ENCODE data around the gene UBE2L3. TPM values are rescaled to one million over a fixed set of nuclear protein-coding genes. Genes with fewer than 3 reads are reported as not detected.
A peak's percentile ranks its signal among the peaks of the same experiment; 100 is the strongest.

UBE2L3 gene
- total and polyA plus RNA-seq, 7 donors = 36.1 to 87.2 (median 50.7) TPM

GRCh38 chr22:21666786-21667185 is 99.3 kb downstream of the UBE2L3 start:
- no peaks in the 10 kb centered on the region for H3K27me3 ChIP-seq
- H3K9me3 ChIP-seq = no peaks in the 10 kb centered on the region
- intact Hi-C loops (cut with DNase I) = loop anchor here (1.0 kb wide), 1 partner anchor 69 kb away; the partner anchor contains the start of gene YPEL1
- H3K4me1 ChIP-seq = peaks cover 0 to 15% (median 12%) of the 10 kb centered on the region in 4 donors
- WGBS, 2 donors = 47% methylated on average over 16 of the region's 16 CpGs
- H3K4me3 ChIP-seq = peak overlapping the region; percentile 76 to 89 (median 82)
- DNase-seq = no peak
- peak overlapping the region; percentile 90 to 95 (median 92) for H3K27ac ChIP-seq
- peaks cover 0 to 23% (median 7%) of the 10 kb centered on the region in 4 donors for H3K36me3 ChIP-seq
- TF ChIP-seq POLR2A (IDR thresholded peaks at IDR 0.05) = no peak
- no peak for TF ChIP-seq CTCF (IDR thresholded peaks at IDR 0.05)
- no peak for TF ChIP-seq POLR2AphosphoS5 (IDR thresholded peaks at IDR 0.05)
- no peak for TF ChIP-seq EP300 (IDR thresholded peaks at IDR 0.05)

GRCh38 chr22:21669026-21669425 is 101.5 kb downstream of the UBE2L3 start:
- no peak overlapping the region for H3K4me3 ChIP-seq
- H3K4me1 ChIP-seq = peaks cover 0 to 15% (median 12%) of the 10 kb centered on the region in 4 donors
- no peak overlapping the region for H3K27ac ChIP-seq
- 40 to 76% methylated on average over 9 of the region's 9 CpGs for WGBS, 2 donors
- peaks cover 10 to 45% (median 25%) of the 10 kb centered on the region in 4 donors for H3K36me3 ChIP-seq
- no peaks in the 10 kb centered on the region for H3K9me3 ChIP-seq
- TF ChIP-seq POLR2AphosphoS5 (IDR thresholded peaks at IDR 0.05) (no peak), CTCF (IDR thresholded peaks at IDR 0.05) (no peak), EP300 (IDR thresholded peaks at IDR 0.05) (no peak), POLR2A (IDR thresholded peaks at IDR 0.05) (no peak)
- H3K27me3 ChIP-seq = no peaks in the 10 kb centered on the region
- DNase-seq = no peak
- intact Hi-C loops (cut with DNase I) = no loop called here

GRCh38 chr22:21672107-21672629 is 104.7 kb downstream of the UBE2L3 start:
- H3K4me3 ChIP-seq = no peak overlapping the region
- H3K27me3 ChIP-seq = no peaks in the 10 kb centered on the region
- no peak for DNase-seq
- H3K36me3 ChIP-seq = peaks cover 21 to 65% (median 38%) of the 10 kb centered on the region in 4 donors
- intact Hi-C loops (cut with DNase I) = no loop called here
- TF ChIP-seq POLR2A (IDR thresholded peaks at IDR 0.05) = no peak
- TF ChIP-seq EP300 (IDR thresholded peaks at IDR 0.05) = no peak
- no peak for TF ChIP-seq POLR2AphosphoS5 (IDR thresholded peaks at IDR 0.05)
- no peak overlapping the region for H3K27ac ChIP-seq
- 85 to 91% methylated on average over 6 of the region's 6 CpGs for WGBS, 2 donors
- H3K4me1 ChIP-seq = peaks cover 0 to 5% (median 3%) of the 10 kb centered on the region in 4 donors
- H3K9me3 ChIP-seq = no peaks in the 10 kb centered on the region

Small RNAs within 50 kb of the gene (small RNA-seq; reads per million reads assigned to genes)
- gene MIR301B (0.66 to 1.6 (median 1.5) reads per million in 3 donors), gene RF00492 (0 reads per million in 3 donors), gene RN7SKP221 (0 reads per million in 3 donors)

Other genes starting within 250 kb of the UBE2L3 start
- gene RIMBP3B, start 184.0 kb upstream of the UBE2L3 start, total RNA-seq = not detected
- gene RIMBP3B, start 184.0 kb upstream of the UBE2L3 start, polyA plus RNA-seq = under 1 TPM in 1 of 3 donors, not detected in 2; 0.25 TPM
- gene HIC2, start 150.3 kb upstream of the UBE2L3 start, total RNA-seq = 1 to 10 TPM; 2.1 to 4.2 (median 2.7) TPM
- 1 to 10 TPM; 1.2 to 3.5 (median 1.4) TPM for gene HIC2, start 150.3 kb upstream of the UBE2L3 start, polyA plus RNA-seq
- 1 to 10 TPM in 1 of 4 donors, under 1 TPM in 3; 0.27 to 6.3 (median 0.77) TPM for gene TMEM191C, start 100.3 kb upstream of the UBE2L3 start, total RNA-seq
- 10 to 100 TPM in 1 of 3 donors, 1 to 10 TPM in 2; 2.0 to 10.2 (median 5.3) TPM for gene TMEM191C, start 100.3 kb upstream of the UBE2L3 start, polyA plus RNA-seq
- gene RIMBP3C, start 16.3 kb upstream of the UBE2L3 start, total RNA-seq = under 1 TPM in 1 of 4 donors, not detected in 3; 0.14 TPM
- gene RIMBP3C, start 16.3 kb upstream of the UBE2L3 start, polyA plus RNA-seq = under 1 TPM in 1 of 3 donors, not detected in 2; 0.10 TPM
- 10 to 100 TPM in 3 of 4 donors, 1 to 10 TPM in 1; 8.3 to 16.3 (median 15.3) TPM for gene YDJC, start 62.3 kb downstream of the UBE2L3 start, total RNA-seq
- gene YDJC, start 62.3 kb downstream of the UBE2L3 start, polyA plus RNA-seq = 10 to 100 TPM; 17.4 to 36.5 (median 18.3) TPM
- gene CCDC116, start 65.0 kb downstream of the UBE2L3 start, total RNA-seq = 1 to 10 TPM in 1 of 4 donors, under 1 TPM in 3; 0.33 to 2.5 (median 0.38) TPM
- under 1 TPM in 1 of 3 donors, not detected in 2; 0.58 TPM for gene CCDC116, start 65.0 kb downstream of the UBE2L3 start, polyA plus RNA-seq
- gene SDF2L1, start 74.6 kb downstream of the UBE2L3 start, total RNA-seq = 10 to 100 TPM in 3 of 4 donors, 1 to 10 TPM in 1; 6.1 to 38.8 (median 24.4) TPM
- 100 to 1,000 TPM in 1 of 3 donors, 10 to 100 TPM in 2; 15.6 to 127 (median 25.0) TPM for gene SDF2L1, start 74.6 kb downstream of the UBE2L3 start, polyA plus RNA-seq
- gene PPIL2, start 98.3 kb downstream of the UBE2L3 start, total RNA-seq = 10 to 100 TPM; 15.1 to 28.0 (median 18.5) TPM
- 10 to 100 TPM; 13.2 to 46.3 (median 19.4) TPM for gene PPIL2, start 98.3 kb downstream of the UBE2L3 start, polyA plus RNA-seq
- gene YPEL1, start 168.1 kb downstream of the UBE2L3 start, total RNA-seq = 1 to 10 TPM; 5.9 to 9.6 (median 7.9) TPM
- 1 to 10 TPM in 2 of 3 donors, under 1 TPM in 1; 0.69 to 2.7 (median 1.2) TPM for gene YPEL1, start 168.1 kb downstream of the UBE2L3 start, polyA plus RNA-seq

Data from sigmoid colon (tissue), 7 donors.